ENCODE data around the gene AMZ1. TPM values are rescaled to one million over a fixed set of nuclear protein-coding genes. Genes with fewer than 3 reads are reported as not detected.

AMZ1 gene
- total RNA-seq, 1 donor from 2014 or later: 0.05 TPM

GRCh38 chr7:2649139-2649838 is 38.7 kb upstream of the AMZ1 start:
- DNase-seq (ENCODE audit: missing footprints) (no peak), ATAC-seq (no peak)
- intact Hi-C loops (cut with DNase I): no loop called here

- ATAC-seq: no peak
- no peak for DNase-seq (ENCODE audit: missing footprints)
- intact Hi-C loops (cut with DNase I): no loop called here
Observed at GRCh38 chr7:2649991-2650390, 38.0 kb upstream of the AMZ1 start.

GRCh38 chr7:2650451-2650850 is 37.6 kb upstream of the AMZ1 start:
- intact Hi-C loops (cut with DNase I): no loop called here
- DNase-seq (ENCODE audit: missing footprints) (no peak), ATAC-seq (no peak)

- ATAC-seq (no peak), DNase-seq (ENCODE audit: missing footprints) (no peak)
- intact Hi-C loops (cut with DNase I): no loop called here
Observed at GRCh38 chr7:2651336-2651735, 36.7 kb upstream of the AMZ1 start.

- no peak for ATAC-seq
- intact Hi-C loops (cut with DNase I): no loop called here
- DNase-seq (ENCODE audit: missing footprints): no peak
Observed at GRCh38 chr7:2651847-2652735, 35.9 kb upstream of the AMZ1 start.

GRCh38 chr7:2652736-2653060 is 35.3 kb upstream of the AMZ1 start:
- DNase-seq (ENCODE audit: missing footprints) (no peak), ATAC-seq (no peak)
- intact Hi-C loops (cut with DNase I): no loop called here

- ATAC-seq (no peak), DNase-seq (ENCODE audit: missing footprints) (no peak)
- intact Hi-C loops (cut with DNase I): no loop called here
Observed at GRCh38 chr7:2654059-2654458, 33.9 kb upstream of the AMZ1 start.

GRCh38 chr7:2655870-2656614 is 32.0 kb upstream of the AMZ1 start:
- ATAC-seq (no peak), DNase-seq (ENCODE audit: missing footprints) (no peak)
- intact Hi-C loops (cut with DNase I): no loop called here

- no peak for DNase-seq (ENCODE audit: missing footprints)
- intact Hi-C loops (cut with DNase I): no loop called here
- ATAC-seq: no peak
Observed at GRCh38 chr7:2657208-2657607, 30.8 kb upstream of the AMZ1 start.

GRCh38 chr7:2657920-2658671 is 29.9 kb upstream of the AMZ1 start:
- DNase-seq (ENCODE audit: missing footprints) (no peak), ATAC-seq (no peak)
- intact Hi-C loops (cut with DNase I): no loop called here

- no peak for DNase-seq (ENCODE audit: missing footprints)
Observed at GRCh38 chr7:2658941-2659340, 29.1 kb upstream of the AMZ1 start.

GRCh38 chr7:2659556-2660358 is 28.2 kb upstream of the AMZ1 start:
- no peak for DNase-seq (ENCODE audit: missing footprints)
- ATAC-seq: no peak
- intact Hi-C loops (cut with DNase I): loop anchor here (5.0 kb wide), 1 partner anchor 52 kb away; no protein-coding TSS in a partner anchor

More at GRCh38 chr7:2658941-2659340, 29.1 kb upstream of the AMZ1 start:
- intact Hi-C loops (cut with DNase I): no loop called here
- no peak for ATAC-seq

- intact Hi-C loops (cut with DNase I): loop anchor here (5.0 kb wide), 1 partner anchor 53 kb away; no protein-coding TSS in a partner anchor
- no peak for ATAC-seq
- DNase-seq (ENCODE audit: missing footprints): no peak
Observed at GRCh38 chr7:2660359-2661095, 27.5 kb upstream of the AMZ1 start.

- intact Hi-C loops (cut with DNase I): loop anchor here (5.0 kb wide), 1 partner anchor 54 kb away; no protein-coding TSS in a partner anchor
- ATAC-seq (no peak), DNase-seq (ENCODE audit: missing footprints) (no peak)
Observed at GRCh38 chr7:2661096-2661449, 26.9 kb upstream of the AMZ1 start.

- no peak for ATAC-seq
- no peak for DNase-seq (ENCODE audit: missing footprints)
- intact Hi-C loops (cut with DNase I): loop anchor here (5.0 kb wide), 1 partner anchor 54 kb away; no protein-coding TSS in a partner anchor
Observed at GRCh38 chr7:2661602-2662272, 26.3 kb upstream of the AMZ1 start.

GRCh38 chr7:2662273-2663120 is 25.5 kb upstream of the AMZ1 start:
- intact Hi-C loops (cut with DNase I): loop anchor here (5.0 kb wide), 1 partner anchor 55 kb away; no protein-coding TSS in a partner anchor
- ATAC-seq (no peak), DNase-seq (ENCODE audit: missing footprints) (no peak)
